Measurements from ENCODE around the gene RGPD3. TPM values are rescaled to one million over a fixed set of nuclear protein-coding genes. Genes with fewer than 3 reads are reported as not detected.
"Not testable (repeated sequence)": the region's sequence is repeated elsewhere in the genome, so short reads cannot be mapped to it uniquely, and the experiment has no call there.

Gene RGPD3
- total RNA-seq = 0.16 and 0.64 TPM in 2 replicates
- not detected for polyA plus RNA-seq (2012)

GRCh38 chr2:106468107-106468506 is at the start of gene RGPD3:
TSS of gene RGPD3 (minus strand) at chr2:106468413. CDS start at chr2:106468288, 125 bp downstream.
- DNase-seq (ENCODE audit: low read depth) = not testable (repeated sequence)

GRCh38 chr2:106517329-106517728 is 49.1 kb upstream of the RGPD3 start:
- DNase-seq (ENCODE audit: low read depth) = no peak

- DNase-seq (ENCODE audit: low read depth) = no peak
Observed at GRCh38 chr2:106516864-106517263, 48.7 kb upstream of the RGPD3 start.

GRCh38 chr2:106516436-106516835 is 48.2 kb upstream of the RGPD3 start:
- DNase-seq (ENCODE audit: low read depth) = no peak

- DNase-seq (ENCODE audit: low read depth) = not testable (repeated sequence)
Observed at GRCh38 chr2:106514827-106515226, 46.6 kb upstream of the RGPD3 start.

GRCh38 chr2:106513391-106513790 is 45.2 kb upstream of the RGPD3 start:
- not testable (repeated sequence) for DNase-seq (ENCODE audit: low read depth)

- DNase-seq (ENCODE audit: low read depth) = not testable (repeated sequence)
Observed at GRCh38 chr2:106511934-106512333, 43.7 kb upstream of the RGPD3 start.

GRCh38 chr2:106511476-106511901 is 43.3 kb upstream of the RGPD3 start:
- peak; percentile 50 for DNase-seq (ENCODE audit: low read depth)

GRCh38 chr2:106510791-106511190 is 42.6 kb upstream of the RGPD3 start:
- DNase-seq (ENCODE audit: low read depth) = not testable (repeated sequence)

GRCh38 chr2:106509374-106509770 is 41.2 kb upstream of the RGPD3 start:
- not testable (repeated sequence) for DNase-seq (ENCODE audit: low read depth)

GRCh38 chr2:106508660-106509373 is 40.6 kb upstream of the RGPD3 start:
- DNase-seq (ENCODE audit: low read depth) = not testable (repeated sequence)

GRCh38 chr2:106506002-106506687 is 37.9 kb upstream of the RGPD3 start:
- not testable (repeated sequence) for DNase-seq (ENCODE audit: low read depth)

- not testable (repeated sequence) for DNase-seq (ENCODE audit: low read depth)
Observed at GRCh38 chr2:106504787-106505186, 36.6 kb upstream of the RGPD3 start.

GRCh38 chr2:106504192-106504591 is 36.0 kb upstream of the RGPD3 start:
- DNase-seq (ENCODE audit: low read depth) = not testable (repeated sequence)

- DNase-seq (ENCODE audit: low read depth) = not testable (repeated sequence)
Observed at GRCh38 chr2:106502351-106502750, 34.1 kb upstream of the RGPD3 start.

GRCh38 chr2:106500350-106500749 is 32.1 kb upstream of the RGPD3 start:
- DNase-seq (ENCODE audit: low read depth) = not testable (repeated sequence)

- not testable (repeated sequence) for DNase-seq (ENCODE audit: low read depth)
Observed at GRCh38 chr2:106498549-106498948, 30.3 kb upstream of the RGPD3 start.

GRCh38 chr2:106492913-106493312 is 24.7 kb upstream of the RGPD3 start:
- DNase-seq (ENCODE audit: low read depth) = not testable (repeated sequence)

- DNase-seq (ENCODE audit: low read depth) = not testable (repeated sequence)
Observed at GRCh38 chr2:106492399-106492798, 24.2 kb upstream of the RGPD3 start.

- not testable (repeated sequence) for DNase-seq (ENCODE audit: low read depth)
Observed at GRCh38 chr2:106489701-106490100, 21.5 kb upstream of the RGPD3 start.

GRCh38 chr2:106487386-106488191 is 19.4 kb upstream of the RGPD3 start:
- DNase-seq (ENCODE audit: low read depth) = not testable (repeated sequence)
